ENCODE measurements around the gene ARFGAP3. TPM values are rescaled to one million over a fixed set of nuclear protein-coding genes. Genes with fewer than 3 reads are reported as not detected.

Gene ARFGAP3
- polyA plus RNA-seq, 1 of the 3 experiments (the other 2 are of a cell fraction) = 12.6 TPM

GRCh38 chr22:42780070-42780540 is 77.0 kb downstream of the ARFGAP3 start (continued):
- TF ChIP-seq USF2 (IDR thresholded peaks at IDR 0.05; ENCODE audit: borderline replicate concordance, low read depth, low read length) (no peak), ELF1 (IDR thresholded peaks at IDR 0.05) (no peak), GATA2 (CRISPR knock-in tag; IDR thresholded peaks at IDR 0.05) (no peak), CHD2 (IDR thresholded peaks at IDR 0.05; ENCODE audit: low read length, partially characterized antibody) (no peak), RXRA (IDR thresholded peaks at IDR 0.05; ENCODE audit: borderline replicate concordance, low read depth) (no peak), JUND (IDR thresholded peaks at IDR 0.05) (no peak), USF1 (IDR thresholded peaks at IDR 0.05; ENCODE audit: borderline replicate concordance, low read depth) (no peak)
- TF ChIP-seq, protein P1, sequence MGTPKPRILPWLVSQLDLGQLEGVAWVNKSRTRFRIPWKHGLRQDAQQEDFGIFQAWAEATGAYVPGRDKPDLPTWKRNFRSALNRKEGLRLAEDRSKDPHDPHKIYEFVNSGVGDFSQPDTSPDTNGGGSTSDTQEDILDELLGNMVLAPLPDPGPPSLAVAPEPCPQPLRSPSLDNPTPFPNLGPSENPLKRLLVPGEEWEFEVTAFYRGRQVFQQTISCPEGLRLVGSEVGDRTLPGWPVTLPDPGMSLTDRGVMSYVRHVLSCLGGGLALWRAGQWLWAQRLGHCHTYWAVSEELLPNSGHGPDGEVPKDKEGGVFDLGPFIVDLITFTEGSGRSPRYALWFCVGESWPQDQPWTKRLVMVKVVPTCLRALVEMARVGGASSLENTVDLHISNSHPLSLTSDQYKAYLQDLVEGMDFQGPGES (IDR thresholded peaks at IDR 0.05; ENCODE audit: low read depth, low read length) = no peak

GRCh38 chr22:42777126-42777525 is 79.9 kb downstream of the ARFGAP3 start:
- Histone ChIP-seq H3K9me3 (no peaks in the 10 kb centered on the region), H3K27me3 (ENCODE audit: insufficient read depth) (no peaks in the 10 kb centered on the region), H3K79me2 (ENCODE audit: insufficient read depth) (no peaks in the 10 kb centered on the region), H3K4me1 (ENCODE audit: control insufficient read depth in 1 of 2, insufficient read depth in 2 of 2, low read depth in 1 of 2, low read length in 1 of 2) (no peaks in the 10 kb centered on the region; a peak in 1 of 4 replicates), H3K9ac (no peak overlapping the region), H3K27ac (ENCODE audit: low read depth in 2 of 2, low read length in 1 of 2) (no peak overlapping the region), H3K9me2 (no peaks in the 10 kb centered on the region), H3K4me2 (no peak overlapping the region), H3K36me3 (replicated peaks in 1 of 2; ENCODE audit: control insufficient read depth in 1 of 2, insufficient read depth in 2 of 2, low read length in 1 of 2) (no peaks in the 10 kb centered on the region), H4K20me1 (ENCODE audit: insufficient read depth) (no peaks in the 10 kb centered on the region), H2AFZ (ENCODE audit: low read depth) (no peak overlapping the region), H3F3A (replicated peaks; ENCODE audit: insufficient read depth) (no peaks in the 10 kb centered on the region), H3K4me3 (ENCODE audit: low read depth in 2 of 2, low read length in 1 of 2) (no peak overlapping the region)
- POLR2A ChIA-PET = no interaction called here
- 95% methylated on average over 12 of the region's 12 CpGs for WGBS (ENCODE audit: low lambda C conversion rate)
- CTCF ChIA-PET = no interaction called here
- TF ChIP-seq RFX5 (IDR thresholded peaks at IDR 0.05; ENCODE audit: low read length) (no peak), FOXM1 (IDR thresholded peaks at IDR 0.05; ENCODE audit: low read depth) (no peak), NRF1 (IDR thresholded peaks at IDR 0.05; ENCODE audit: low read depth, low read length) (no peak), GATA2 (CRISPR knock-in tag; IDR thresholded peaks at IDR 0.05) (no peak)
- DNase-seq = no peak

DNA sequence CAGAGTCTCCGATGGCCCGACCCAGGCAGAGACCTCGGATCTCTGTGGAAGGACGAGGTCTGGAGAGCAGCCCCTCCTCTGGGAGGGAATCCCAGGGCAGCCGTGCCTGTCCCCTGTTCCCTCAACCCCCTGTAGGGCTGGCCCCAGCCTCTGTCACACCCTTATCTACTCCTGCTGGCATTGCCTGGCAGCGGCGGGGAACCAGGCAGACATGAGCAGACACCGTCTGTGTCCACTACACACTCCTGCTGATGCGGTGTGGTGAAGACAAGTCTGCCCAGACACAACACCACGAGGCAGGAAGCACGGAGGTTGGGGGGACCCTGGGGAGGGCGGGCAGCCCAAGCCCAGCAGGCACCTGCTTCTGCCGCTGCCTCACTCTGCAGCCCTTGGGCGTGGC is 83.9 kb downstream of the ARFGAP3 start:
- Histone ChIP-seq H3K9ac (no peak overlapping the region), H3K4me1 (ENCODE audit: control insufficient read depth in 1 of 2, insufficient read depth in 2 of 2, low read depth in 1 of 2, low read length in 1 of 2) (no peaks in the 10 kb centered on the region; a peak in 1 of 4 replicates), H2AFZ (ENCODE audit: low read depth) (no peak overlapping the region), H3K36me3 (replicated peaks in 1 of 2; ENCODE audit: control insufficient read depth in 1 of 2, insufficient read depth in 2 of 2, low read length in 1 of 2) (no peaks in the 10 kb centered on the region), H3K27ac (ENCODE audit: low read depth in 2 of 2, low read length in 1 of 2) (no peak overlapping the region), H3K9me3 (no peaks in the 10 kb centered on the region), H3K79me2 (ENCODE audit: insufficient read depth) (no peaks in the 10 kb centered on the region), H3K9me2 (no peaks in the 10 kb centered on the region), H3K4me2 (no peak overlapping the region), H3K27me3 (ENCODE audit: insufficient read depth) (no peaks in the 10 kb centered on the region), H4K20me1 (ENCODE audit: insufficient read depth) (no peaks in the 10 kb centered on the region), H3F3A (replicated peaks; ENCODE audit: insufficient read depth) (no peaks in the 10 kb centered on the region), H3K4me3 (ENCODE audit: low read depth in 2 of 2, low read length in 1 of 2) (no peak overlapping the region)
- peak; percentile 48 for DNase-seq
- WGBS (ENCODE audit: low lambda C conversion rate) = 59% methylated on average over 4 of the region's 14 CpGs
- ChIA-PET POLR2A (no interaction called here), CTCF (no interaction called here)
- no peak for TF ChIP-seq FOXJ3 (CRISPR knock-in tag; IDR thresholded peaks at IDR 0.05)
- TF ChIP-seq YY1 (IDR thresholded peaks at IDR 0.05; ENCODE audit: low read depth) = no peak
- TF ChIP-seq NRF1 (IDR thresholded peaks at IDR 0.05; ENCODE audit: low read depth, low read length) = no peak
- TF ChIP-seq ELF1 (IDR thresholded peaks at IDR 0.05) = no peak
- no peak for TF ChIP-seq SIN3A (IDR thresholded peaks at IDR 0.05; ENCODE audit: borderline replicate concordance, low read depth, low read length)

Data from SK-N-SH (cell line).